GM18517 (cell line): ENCODE measurements around the gene ZNF536.
"Not testable (repeated sequence)": the region's sequence is repeated elsewhere in the genome, so short reads cannot be mapped to it uniquely, and the experiment has no call there.

ENCODE experiments used
- ATAC-seq: cut with Tn5 transposase; IDR thresholded peaks from one replicate; pipeline ENCODE4 v1.9.1; 2021; ENCODE audit warnings: mild to moderate bottlenecking, moderate library complexity; ENCODE audit not compliant: unreplicated experiment

The ZNF536 gene

GRCh38 chr19:30340771-30341561, 31.2 kb upstream of the ZNF536 start:
- no peak for ATAC-seq

DNA sequence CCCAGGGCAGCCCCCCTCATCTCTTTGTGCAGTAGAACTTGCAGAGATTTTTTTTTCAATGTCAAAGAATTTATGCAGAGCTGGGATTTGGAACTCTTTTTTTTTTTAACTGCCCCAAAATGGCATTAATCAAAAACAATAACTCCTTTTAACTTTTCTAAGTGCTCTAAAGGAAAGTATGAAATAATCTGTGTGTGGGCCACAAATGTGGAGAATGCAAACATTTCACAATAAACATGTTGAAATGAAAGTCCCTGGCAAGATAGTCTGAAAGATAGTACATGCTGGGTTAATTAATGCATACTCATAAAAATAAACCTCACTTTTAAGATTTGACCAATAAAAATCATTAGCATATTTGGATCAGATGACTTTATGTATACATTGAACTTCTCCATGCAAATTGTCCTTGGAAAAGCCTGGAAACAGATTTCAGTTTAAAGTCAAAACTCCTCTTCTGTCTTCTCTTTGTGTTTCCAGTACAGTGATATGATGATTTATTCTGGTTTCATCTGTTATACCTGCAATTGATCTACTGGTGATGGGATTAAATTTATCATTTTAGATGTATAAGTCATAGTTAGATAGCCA, 30.5 kb upstream of the ZNF536 start:
- ATAC-seq = no peak

GRCh38 chr19:30342901-30343300, 29.3 kb upstream of the ZNF536 start:
- no peak for ATAC-seq

DNA sequence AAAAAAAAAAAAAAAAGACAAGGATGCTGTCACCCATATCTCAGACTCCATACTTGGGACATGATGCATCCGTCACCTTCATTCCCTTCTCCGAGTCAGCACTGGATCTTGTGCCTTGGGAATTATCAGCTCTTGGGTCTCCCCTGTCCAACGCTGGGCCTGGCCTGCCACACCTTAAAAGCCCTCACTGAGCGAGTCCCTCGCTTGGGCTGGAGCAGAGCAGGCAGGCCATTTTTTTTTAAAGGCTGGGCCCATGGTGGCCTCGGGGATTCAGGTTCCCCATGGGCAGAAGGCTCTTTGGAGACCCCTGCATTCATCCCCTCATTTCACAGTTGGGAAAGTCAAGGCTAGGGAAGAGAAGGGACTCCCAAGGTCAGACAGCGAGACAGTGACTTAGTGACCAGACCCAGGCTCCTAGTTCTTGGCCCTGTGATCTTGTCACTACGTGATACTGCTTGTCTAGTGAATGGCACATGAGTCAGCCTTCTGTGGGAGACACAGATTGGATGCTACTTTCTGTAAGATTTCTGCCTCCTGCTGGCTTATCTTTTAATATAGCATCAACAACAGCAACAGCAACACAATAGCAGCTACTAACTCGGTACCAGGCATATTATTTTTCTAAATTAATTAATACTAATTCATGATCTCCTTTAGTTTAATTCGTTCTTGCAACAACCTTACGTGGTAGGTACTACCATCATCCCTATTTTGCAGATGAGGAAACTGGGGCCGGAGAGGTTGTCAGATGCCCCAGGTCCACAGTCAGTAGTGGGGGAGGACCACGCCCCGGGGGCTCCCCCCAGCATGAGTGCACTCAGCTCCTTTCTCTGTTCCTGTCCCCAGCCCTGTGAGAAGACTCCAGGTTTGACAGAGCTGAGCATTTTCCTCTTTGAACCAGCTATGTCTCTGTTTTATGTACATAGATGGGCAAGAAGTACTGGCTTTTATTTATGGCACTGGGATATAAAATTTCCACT, 27.4 kb upstream of the ZNF536 start:
- ATAC-seq = no peak

DNA sequence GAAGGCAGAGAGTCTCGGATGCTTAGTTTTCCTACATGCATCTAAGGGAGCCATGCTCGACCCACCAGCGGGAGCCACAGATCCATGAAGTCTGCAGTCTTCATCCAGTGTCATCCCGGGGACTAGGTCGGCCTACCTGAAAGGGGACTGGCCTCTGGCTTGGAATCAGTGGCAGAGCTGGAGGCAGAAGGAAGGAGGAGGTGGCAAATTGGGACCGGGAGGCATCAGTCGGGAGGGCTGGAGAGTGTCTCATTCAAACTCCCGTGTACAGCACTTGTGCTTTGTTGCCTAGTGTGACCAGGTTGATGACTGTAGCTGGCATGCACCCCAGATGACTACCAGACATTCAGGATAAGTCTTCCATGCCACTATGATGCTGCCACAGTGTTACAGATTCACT, 26.5 kb upstream of the ZNF536 start:
- no peak for ATAC-seq

- not testable (repeated sequence) for ATAC-seq
Observed at GRCh38 chr19:30346468-30346867, 25.7 kb upstream of the ZNF536 start.

DNA sequence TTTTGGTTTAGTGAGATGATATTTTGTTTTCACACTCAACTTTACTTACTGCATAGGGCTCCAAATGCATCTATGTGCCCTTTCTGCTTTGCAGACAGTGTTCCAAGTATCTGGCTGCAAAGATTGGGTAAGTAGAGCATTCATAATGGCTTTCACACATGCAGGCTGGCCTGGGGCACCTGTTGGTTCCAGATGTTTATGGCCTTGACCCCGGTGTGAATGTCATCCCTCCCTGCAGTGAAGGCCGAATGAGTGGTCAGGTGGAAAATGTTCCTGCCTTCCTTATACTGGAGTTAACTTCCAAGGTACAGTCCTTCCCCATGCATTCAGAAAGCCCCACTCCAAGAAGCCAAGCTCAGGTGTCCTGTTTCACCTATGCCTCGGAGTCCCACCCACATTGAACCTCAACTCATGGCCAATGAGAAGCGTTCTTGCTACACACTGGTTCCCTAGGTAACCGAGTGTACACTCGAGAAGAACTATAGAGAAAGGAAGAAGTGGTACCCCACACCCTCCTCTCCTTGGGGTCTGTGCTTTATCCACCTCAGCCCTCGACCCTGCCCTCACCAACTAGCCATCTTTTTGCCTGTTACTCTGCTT, 23.0 kb upstream of the ZNF536 start:
- no peak for ATAC-seq

- ATAC-seq = no peak
Observed at GRCh38 chr19:30350692-30351663, 21.2 kb upstream of the ZNF536 start.

GRCh38 chr19:30351774-30352173, 20.4 kb upstream of the ZNF536 start:
- no peak for ATAC-seq

DNA sequence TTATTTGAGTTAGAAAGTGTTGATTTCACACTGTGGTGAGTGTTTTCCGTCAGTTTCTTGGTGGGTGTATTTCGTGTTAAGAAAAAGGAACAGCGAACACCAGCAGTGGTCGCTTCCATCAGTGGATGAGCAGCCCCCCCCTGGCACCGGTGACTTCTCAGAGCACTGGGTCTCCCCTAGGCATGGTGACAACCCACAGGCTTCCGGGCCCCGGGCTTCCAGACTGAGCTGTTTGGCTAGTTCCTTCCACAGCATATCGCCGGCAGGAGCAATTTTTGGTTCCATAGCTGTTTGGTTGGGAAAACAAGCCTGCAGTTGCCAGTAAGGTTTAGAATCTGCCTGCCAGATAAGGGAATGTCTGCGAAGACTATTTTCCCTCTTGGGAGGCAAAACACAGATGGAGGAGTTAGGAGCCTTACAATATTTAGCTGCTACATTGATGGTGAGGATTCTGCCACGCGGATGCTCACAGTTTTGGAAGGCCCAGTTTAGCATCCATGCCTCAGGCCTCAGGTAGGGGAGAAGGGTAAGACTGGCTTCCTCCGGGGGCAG, 18.7 kb upstream of the ZNF536 start:
- ATAC-seq = no peak

DNA sequence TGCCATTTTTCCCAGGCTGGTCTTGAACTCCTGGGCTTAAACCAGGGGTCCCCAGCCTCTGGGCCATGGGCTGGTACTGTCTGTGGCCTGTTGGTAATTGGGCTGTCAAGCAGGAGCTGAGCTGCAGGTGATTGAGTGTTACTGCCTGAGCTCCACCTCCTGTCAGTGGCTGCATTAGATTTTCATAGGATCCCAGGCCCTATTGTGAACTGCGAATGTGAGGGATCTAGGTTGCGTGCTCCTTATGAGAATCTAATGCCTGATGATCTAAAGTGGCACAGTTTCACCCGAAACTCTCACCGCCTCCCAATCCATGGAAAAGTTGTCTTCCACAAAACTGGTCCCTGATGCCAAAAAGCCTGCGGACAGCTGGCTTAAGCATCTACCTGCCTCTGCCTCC, 16.6 kb upstream of the ZNF536 start:
- no peak for ATAC-seq

GRCh38 chr19:30356951-30357579, 15.1 kb upstream of the ZNF536 start:
- no peak for ATAC-seq

- ATAC-seq = no peak
Observed at GRCh38 chr19:30357580-30357954, 14.6 kb upstream of the ZNF536 start.

DNA sequence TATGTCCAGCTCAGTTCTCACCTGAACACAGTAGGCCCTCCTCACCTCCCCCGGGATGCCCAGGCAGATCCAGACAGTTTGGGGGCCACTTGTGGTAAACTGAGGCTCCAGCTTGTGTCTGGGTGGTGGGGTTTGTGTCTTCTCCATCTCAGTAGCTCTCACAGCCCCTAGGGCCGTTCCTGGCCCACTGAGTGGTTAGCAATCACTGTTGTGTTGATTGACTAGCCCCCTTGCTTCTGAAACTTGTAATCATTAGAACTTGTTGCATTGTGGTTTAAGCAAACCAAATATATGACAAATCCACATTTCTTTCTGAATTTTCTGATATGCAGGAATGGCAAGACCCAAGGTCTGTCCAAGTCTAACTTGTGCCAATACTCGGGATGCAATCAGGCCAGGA, 13.9 kb upstream of the ZNF536 start:
- no peak for ATAC-seq

DNA sequence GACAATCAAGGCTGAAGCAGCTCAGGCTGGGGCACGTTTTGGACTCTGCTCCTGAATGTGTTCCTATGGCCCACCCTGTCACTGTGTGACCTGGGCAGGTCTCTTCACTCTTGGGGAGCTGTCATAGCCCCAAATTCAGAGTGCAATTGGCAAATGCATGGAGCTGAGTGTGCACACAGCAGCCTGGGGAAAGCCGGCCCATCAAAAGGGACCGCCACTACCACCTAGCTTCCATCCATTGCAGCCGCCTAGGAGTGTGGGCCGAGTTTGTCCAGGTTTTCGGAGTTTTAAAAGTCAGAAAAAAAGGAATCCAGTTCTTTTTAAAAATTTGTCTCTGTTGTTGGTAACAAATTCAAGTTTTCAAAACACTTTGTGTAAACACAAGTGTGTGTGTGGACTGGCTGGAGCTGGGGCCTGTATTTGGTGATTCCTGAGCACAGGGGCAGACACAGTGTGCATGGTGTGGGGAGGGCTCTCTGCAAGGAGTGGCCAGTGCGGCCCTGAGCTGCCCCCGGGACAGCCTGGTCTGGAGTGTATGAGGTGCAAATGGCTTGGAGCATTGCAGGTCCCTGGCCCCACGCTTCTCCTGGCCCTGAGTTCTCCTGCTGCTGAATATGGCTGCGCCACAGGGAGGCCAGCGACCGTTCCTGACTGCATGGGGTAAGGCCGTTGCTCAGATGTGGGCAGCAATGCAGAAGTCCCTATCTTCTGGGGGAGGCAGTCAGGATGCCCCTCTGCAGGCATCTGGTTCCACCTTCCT, 13.2 kb upstream of the ZNF536 start:
- no peak for ATAC-seq

DNA sequence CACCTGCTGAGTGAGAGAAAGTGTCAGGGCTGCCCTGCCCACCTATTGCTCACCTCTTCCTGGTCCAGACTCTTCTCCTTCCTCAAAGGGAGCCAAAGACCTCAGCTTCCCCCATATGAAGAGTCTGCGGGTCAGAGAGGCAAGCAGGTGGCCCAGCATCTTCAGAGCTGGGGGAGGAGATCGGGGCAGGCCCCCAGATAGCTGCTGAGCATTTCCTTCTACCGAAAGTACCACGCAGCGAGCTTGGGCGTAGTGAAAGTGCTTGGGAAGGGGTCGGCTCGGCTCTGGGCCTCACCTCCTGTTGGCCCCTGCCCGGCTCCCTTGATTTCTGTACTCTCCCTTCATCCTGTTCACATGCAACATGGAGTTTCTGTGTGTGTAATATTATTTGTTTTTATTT, 12.2 kb upstream of the ZNF536 start:
- ATAC-seq = no peak

- no peak for ATAC-seq
Observed at GRCh38 chr19:30360376-30361106, 11.6 kb upstream of the ZNF536 start.

DNA sequence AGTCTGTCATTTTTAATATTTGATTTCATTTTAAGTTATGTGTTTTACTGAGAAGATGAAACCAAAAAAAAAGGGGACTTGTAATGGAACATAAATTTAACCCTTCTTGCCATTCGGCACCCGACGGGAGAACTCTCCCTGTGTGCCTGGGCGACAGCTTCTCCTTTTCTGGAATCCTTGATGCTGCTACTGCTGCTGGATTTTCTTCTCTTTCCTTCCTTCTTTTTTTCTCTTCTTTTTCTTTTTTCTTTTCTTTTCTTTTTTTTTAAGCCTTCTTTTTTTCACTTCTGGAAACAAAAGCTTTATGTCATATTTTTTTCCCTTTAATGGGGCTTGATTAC, 11.1 kb upstream of the ZNF536 start:
- ATAC-seq = no peak
